Measurements from ENCODE around the gene SMIM27. TPM values are rescaled to one million over a fixed set of nuclear protein-coding genes. Genes with fewer than 3 reads are reported as not detected.

The SMIM27 gene
- total and polyA plus RNA-seq, 11 donors = 4.1 to 26.5 (median 14.2) TPM

DNA sequence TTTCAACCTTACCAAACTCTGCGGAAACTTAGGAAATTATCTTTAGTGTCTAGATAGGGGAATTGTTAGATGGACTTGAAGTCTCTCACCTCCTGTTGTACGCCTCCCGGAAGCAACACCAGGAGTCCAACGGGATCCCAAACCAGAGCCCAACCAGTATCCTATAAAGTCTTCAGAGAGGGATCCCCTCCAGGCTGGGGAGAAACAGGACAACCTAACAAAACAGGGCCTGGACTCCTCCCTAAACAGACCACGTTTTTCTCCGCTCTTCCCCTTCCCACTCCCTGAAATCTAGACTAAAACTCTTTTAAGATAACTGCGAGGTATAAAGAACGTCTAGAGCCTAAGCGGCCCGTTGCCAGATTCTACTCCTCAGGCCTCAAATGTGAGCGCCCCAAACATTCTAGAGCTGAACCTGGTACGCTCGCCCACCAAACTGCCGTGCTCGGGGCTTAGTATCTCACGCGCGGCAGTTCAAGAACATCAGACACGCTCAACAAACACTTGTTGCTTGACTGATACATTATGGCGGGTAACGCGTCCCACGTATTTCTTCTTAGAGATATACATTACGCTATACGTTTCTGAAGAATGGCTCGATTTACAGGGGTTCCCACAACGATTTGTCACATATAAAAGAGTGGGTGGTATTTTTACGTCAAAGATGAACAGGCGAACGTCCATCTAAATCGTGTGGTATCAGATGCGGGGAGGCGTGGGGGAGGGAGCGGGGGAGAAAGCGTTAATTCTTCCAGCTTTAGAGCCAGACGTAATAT, 663 bp upstream of the SMIM27 start:
- H3K27ac ChIP-seq = peak overlapping the region; percentile 64 to 99 (median 96)
- intact Hi-C loops (cut with DNase I) = loop anchor here in 4 of 10 donors (1.0 to 5.0 kb wide), 5 partner anchors 21 to 164 kb away; partner anchors contain the start of genes NDUFB6 (in 3 of the 4) and RIGI (in 2 of the 4)
- 0 to 1% (median 1%) methylated on average over 36 of the region's 36 CpGs for WGBS, 4 donors
- peak overlapping the region; percentile 54 to 87 (median 76) for H3K4me3 ChIP-seq
- no peaks in the 10 kb centered on the region for H3K27me3 ChIP-seq
- DNase-seq (peak in 3 of 5 donors; percentile 32 to 39 (median 32)), ATAC-seq (peak; percentile 15 to 24 (median 18))
- no peak for TF ChIP-seq POLR2A (IDR thresholded peaks at IDR 0.05)
- TF ChIP-seq, protein P1, sequence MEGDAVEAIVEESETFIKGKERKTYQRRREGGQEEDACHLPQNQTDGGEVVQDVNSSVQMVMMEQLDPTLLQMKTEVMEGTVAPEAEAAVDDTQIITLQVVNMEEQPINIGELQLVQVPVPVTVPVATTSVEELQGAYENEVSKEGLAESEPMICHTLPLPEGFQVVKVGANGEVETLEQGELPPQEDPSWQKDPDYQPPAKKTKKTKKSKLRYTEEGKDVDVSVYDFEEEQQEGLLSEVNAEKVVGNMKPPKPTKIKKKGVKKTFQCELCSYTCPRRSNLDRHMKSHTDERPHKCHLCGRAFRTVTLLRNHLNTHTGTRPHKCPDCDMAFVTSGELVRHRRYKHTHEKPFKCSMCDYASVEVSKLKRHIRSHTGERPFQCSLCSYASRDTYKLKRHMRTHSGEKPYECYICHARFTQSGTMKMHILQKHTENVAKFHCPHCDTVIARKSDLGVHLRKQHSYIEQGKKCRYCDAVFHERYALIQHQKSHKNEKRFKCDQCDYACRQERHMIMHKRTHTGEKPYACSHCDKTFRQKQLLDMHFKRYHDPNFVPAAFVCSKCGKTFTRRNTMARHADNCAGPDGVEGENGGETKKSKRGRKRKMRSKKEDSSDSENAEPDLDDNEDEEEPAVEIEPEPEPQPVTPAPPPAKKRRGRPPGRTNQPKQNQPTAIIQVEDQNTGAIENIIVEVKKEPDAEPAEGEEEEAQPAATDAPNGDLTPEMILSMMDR (IDR thresholded peaks at IDR 0.05) = no peak
- H3K4me1 ChIP-seq = peaks cover 0 to 37% (median 18%) of the 10 kb centered on the region in 12 donors
- H3K36me3 ChIP-seq = peaks cover 0 to 22% (median 0%) of the 10 kb centered on the region in 9 donors
- H3K9me3 ChIP-seq = no peaks in the 10 kb centered on the region

DNA sequence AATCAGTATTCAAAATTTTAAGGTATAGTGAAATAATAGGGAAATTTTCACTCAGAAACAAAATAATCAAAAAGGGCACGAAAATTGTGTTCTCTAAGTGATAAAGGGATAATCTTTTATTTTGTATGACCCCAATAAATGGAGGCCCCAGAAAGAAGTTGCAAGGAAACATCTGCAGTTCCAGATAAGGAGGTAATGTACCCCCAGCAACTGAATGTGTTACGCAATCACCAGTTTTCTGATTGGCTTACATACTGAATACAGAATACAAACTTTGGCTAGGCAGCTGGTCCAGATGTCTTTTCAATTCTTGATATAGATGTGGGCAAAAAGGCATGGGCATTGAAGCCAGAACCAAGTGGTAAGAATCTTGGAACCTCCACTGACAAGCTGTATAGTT, 2.0 kb downstream of the SMIM27 start:
- TF ChIP-seq POLR2A (IDR thresholded peaks at IDR 0.05) = no peak
- TF ChIP-seq, protein P1 (IDR thresholded peaks at IDR 0.05) = no peak
- no peak overlapping the region for H3K27ac ChIP-seq
- intact Hi-C loops (cut with DNase I) = loop anchor here in 1 of 10 donors (5.0 kb wide), 1 partner anchor 167 kb away; no protein-coding TSS in a partner anchor
- peaks cover 0 to 19% (median 0%) of the 10 kb centered on the region in 9 donors for H3K36me3 ChIP-seq
- DNase-seq (no peak), ATAC-seq (no peak)
- no peak overlapping the region for H3K4me3 ChIP-seq
- WGBS, 4 donors = 82 to 87% (median 83%) methylated on average over 2 of the region's 2 CpGs
- H3K27me3 ChIP-seq = no peaks in the 10 kb centered on the region
- no peaks in the 10 kb centered on the region for H3K9me3 ChIP-seq
- peaks cover 0 to 38% (median 19%) of the 10 kb centered on the region in 12 donors for H3K4me1 ChIP-seq

DNA sequence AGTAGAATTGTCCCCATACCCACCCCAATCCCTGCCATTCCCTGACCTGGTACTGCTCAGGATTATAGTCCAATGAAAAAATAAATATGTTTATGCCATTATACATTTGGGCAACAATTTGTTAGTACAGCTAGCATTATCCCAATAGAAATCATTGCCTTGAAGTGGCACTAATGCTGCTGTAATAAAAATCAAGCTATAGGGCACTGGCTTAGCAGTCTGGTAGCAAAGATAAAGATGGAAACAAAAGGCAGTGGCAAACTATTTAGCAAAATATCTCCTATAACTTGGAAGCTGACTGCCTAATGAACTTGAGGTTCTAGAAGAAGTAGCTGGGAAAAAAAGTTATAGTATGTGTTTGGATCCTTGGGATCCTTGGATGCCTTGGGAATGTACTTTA, 2.5 kb downstream of the SMIM27 start:
- Histone ChIP-seq H3K4me1 (peaks cover 0 to 36% (median 17%) of the 10 kb centered on the region in 12 donors), H3K27ac (no peak overlapping the region), H3K27me3 (no peaks in the 10 kb centered on the region), H3K9me3 (no peaks in the 10 kb centered on the region), H3K36me3 (peaks cover 0 to 19% (median 0%) of the 10 kb centered on the region in 9 donors), H3K4me3 (no peak overlapping the region)
- ATAC-seq = no peak
- no peak for DNase-seq
- TF ChIP-seq POLR2A (IDR thresholded peaks at IDR 0.05) = no peak
- TF ChIP-seq, protein P1 (IDR thresholded peaks at IDR 0.05) = no peak
- intact Hi-C loops (cut with DNase I) = loop anchor here in 1 of 10 donors (5.0 kb wide), 1 partner anchor 167 kb away; no protein-coding TSS in a partner anchor

DNA sequence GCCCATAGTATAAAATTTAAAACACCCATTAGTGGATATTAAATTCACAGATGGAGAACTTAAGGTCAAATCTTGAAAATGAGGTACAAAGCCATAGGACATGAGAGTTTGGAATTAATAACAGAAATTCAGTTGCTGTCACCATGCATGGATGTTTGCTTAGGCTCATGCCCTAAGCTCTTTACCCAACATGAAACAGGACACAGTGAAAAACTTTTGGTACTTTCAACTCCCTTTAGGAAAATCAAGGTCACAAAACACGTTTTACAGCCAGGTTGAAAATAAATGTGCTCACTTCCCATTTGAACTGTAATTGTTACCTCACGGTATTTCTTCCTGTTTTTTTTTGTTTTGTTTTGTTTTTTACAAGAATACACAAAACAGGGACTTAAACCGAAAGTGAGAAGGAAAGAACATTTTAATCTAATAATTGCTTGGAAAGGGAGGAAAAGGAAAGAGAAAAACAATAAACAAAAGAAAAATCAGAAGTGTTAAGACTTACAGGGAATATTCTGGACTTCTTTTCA, 6.3 kb downstream of the SMIM27 start:
- TF ChIP-seq POLR2A (IDR thresholded peaks at IDR 0.05) = no peak
- TF ChIP-seq, protein P1 (IDR thresholded peaks at IDR 0.05) = no peak
- no peaks in the 10 kb centered on the region for H3K9me3 ChIP-seq
- peaks cover 0 to 21% (median 5%) of the 10 kb centered on the region in 12 donors for H3K4me1 ChIP-seq
- H3K27ac ChIP-seq = peak overlapping the region in 2 of 12 donors; percentile 29 to 58
- H3K36me3 ChIP-seq = peaks cover 0 to 16% (median 0%) of the 10 kb centered on the region in 9 donors
- ATAC-seq (no peak), DNase-seq (no peak)
- no peak overlapping the region for H3K4me3 ChIP-seq
- H3K27me3 ChIP-seq = no peaks in the 10 kb centered on the region
- intact Hi-C loops (cut with DNase I) = no loop called here
- WGBS, 4 donors = 47 to 60% (median 56%) methylated on average over 3 of the region's 3 CpGs

Data from heart left ventricle (tissue), 16 donors.